ENCODE results near the gene CCDC182.

CCDC182 gene

GRCh38 chr17:57746221-57746620 is 1.1 kb upstream of the CCDC182 start:
- no peak for TF ChIP-seq CTCF (IDR thresholded peaks at IDR 0.05; ENCODE audit: low read depth, low read length, missing control alignments)
- no peak overlapping the region for H3K4me3 ChIP-seq (replicated peaks; ENCODE audit: low read depth, low read length)
- no peak for DNase-seq (ENCODE audit: extremely low read depth, low read depth)

- no peak for TF ChIP-seq CTCF (IDR thresholded peaks at IDR 0.05; ENCODE audit: low read depth, low read length, missing control alignments)
- no peak overlapping the region for H3K4me3 ChIP-seq (replicated peaks; ENCODE audit: low read depth, low read length)
- no peak for DNase-seq (ENCODE audit: extremely low read depth, low read depth)
Observed at GRCh38 chr17:57744195-57745170, 616 bp downstream of the CCDC182 start.

GRCh38 chr17:57740235-57740528 is 4.9 kb downstream of the CCDC182 start:
- DNase-seq (ENCODE audit: extremely low read depth, low read depth) = no peak
- TF ChIP-seq CTCF (IDR thresholded peaks at IDR 0.05; ENCODE audit: low read depth, low read length, missing control alignments) = no peak
- no peak overlapping the region for H3K4me3 ChIP-seq (replicated peaks; ENCODE audit: low read depth, low read length)

GRCh38 chr17:57739402-57740234 is 5.5 kb downstream of the CCDC182 start:
- peak; percentile 39 for TF ChIP-seq CTCF (IDR thresholded peaks at IDR 0.05; ENCODE audit: low read depth, low read length, missing control alignments)
- peak; percentile 11 for DNase-seq (ENCODE audit: extremely low read depth, low read depth)
- H3K4me3 ChIP-seq (replicated peaks; ENCODE audit: low read depth, low read length) = no peak overlapping the region

- no peak for DNase-seq (ENCODE audit: extremely low read depth, low read depth)
- no peak overlapping the region for H3K4me3 ChIP-seq (replicated peaks; ENCODE audit: low read depth, low read length)
- TF ChIP-seq CTCF (IDR thresholded peaks at IDR 0.05; ENCODE audit: low read depth, low read length, missing control alignments) = no peak
Observed at GRCh38 chr17:57737450-57737849, 7.6 kb downstream of the CCDC182 start.

- DNase-seq (ENCODE audit: extremely low read depth, low read depth) = no peak
- TF ChIP-seq CTCF (IDR thresholded peaks at IDR 0.05; ENCODE audit: low read depth, low read length, missing control alignments) = peak; percentile 20
Observed at GRCh38 chr17:57735707-57736106, 9.4 kb downstream of the CCDC182 start.

More at GRCh38 chr17:57735707-57736106, 9.4 kb downstream of the CCDC182 start:
- H3K4me3 ChIP-seq (replicated peaks; ENCODE audit: low read depth, low read length) = no peak overlapping the region

All from HFF-Myc (cell line).